Hematopoietic multipotent progenitor cell treated with erythropoietin and hydrocortisone succinate and interleukin-3 and kit ligand, for 4 days (in vitro differentiated cells): Measurements from ENCODE around the gene EIF3C.
"Not testable (repeated sequence)": the region's sequence is repeated elsewhere in the genome, so short reads cannot be mapped to it uniquely, and the experiment has no call there.

Source experiments
- DNase-seq: peaks from one replicate; pipeline ENCODE4 v3.0.0-alpha.2; 2015

The EIF3C gene, protein sequence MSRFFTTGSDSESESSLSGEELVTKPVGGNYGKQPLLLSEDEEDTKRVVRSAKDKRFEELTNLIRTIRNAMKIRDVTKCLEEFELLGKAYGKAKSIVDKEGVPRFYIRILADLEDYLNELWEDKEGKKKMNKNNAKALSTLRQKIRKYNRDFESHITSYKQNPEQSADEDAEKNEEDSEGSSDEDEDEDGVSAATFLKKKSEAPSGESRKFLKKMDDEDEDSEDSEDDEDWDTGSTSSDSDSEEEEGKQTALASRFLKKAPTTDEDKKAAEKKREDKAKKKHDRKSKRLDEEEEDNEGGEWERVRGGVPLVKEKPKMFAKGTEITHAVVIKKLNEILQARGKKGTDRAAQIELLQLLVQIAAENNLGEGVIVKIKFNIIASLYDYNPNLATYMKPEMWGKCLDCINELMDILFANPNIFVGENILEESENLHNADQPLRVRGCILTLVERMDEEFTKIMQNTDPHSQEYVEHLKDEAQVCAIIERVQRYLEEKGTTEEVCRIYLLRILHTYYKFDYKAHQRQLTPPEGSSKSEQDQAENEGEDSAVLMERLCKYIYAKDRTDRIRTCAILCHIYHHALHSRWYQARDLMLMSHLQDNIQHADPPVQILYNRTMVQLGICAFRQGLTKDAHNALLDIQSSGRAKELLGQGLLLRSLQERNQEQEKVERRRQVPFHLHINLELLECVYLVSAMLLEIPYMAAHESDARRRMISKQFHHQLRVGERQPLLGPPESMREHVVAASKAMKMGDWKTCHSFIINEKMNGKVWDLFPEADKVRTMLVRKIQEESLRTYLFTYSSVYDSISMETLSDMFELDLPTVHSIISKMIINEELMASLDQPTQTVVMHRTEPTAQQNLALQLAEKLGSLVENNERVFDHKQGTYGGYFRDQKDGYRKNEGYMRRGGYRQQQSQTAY

DNA sequence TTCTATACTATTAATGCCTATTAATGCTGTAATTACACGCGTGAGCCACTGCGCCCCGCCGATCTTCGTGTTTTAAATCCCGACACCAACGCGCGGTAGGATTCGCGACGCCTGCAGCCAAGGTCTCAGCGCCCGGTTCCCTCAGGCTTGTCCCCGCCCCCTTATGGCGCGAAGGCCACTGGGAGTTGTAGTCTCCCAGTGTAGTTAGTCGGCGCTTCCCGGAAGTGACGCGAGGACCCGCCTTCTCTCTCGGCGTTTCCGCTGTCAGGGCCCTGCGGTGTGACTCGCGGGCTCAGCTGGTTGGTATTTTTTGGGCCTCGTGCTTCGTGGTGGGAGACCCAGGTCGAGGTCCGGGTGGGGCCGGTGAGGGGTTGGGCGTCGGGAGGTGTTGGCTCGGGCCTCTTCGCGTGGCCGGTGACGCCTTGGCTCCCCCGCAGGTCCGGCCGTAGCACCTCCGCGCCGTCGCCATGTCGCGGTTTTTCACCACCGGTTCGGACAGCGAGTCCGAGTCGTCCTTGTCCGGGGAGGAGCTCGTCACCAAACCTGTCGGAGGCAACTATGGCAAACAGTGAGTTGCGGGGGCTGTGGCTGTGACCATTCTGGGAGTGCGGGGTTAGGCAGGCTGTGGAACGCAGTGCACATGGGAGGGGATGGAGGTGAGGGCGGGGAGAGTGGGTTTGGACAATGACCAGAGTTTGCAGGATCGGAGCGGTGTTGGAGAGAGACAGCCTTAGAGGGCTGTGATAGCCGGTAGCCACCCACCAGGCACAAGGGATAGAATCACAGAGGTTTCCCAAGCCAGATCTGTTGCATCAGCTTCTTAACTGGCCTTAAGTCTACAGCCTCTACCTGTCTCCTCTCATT lies at the start of gene EIF3C:
EIF3C (plus strand) TSS at position 245 of the 864 bp plus-strand sequence; CDS start at position 468, 223 bp downstream.
- DNase-seq = not testable (repeated sequence)

DNA sequence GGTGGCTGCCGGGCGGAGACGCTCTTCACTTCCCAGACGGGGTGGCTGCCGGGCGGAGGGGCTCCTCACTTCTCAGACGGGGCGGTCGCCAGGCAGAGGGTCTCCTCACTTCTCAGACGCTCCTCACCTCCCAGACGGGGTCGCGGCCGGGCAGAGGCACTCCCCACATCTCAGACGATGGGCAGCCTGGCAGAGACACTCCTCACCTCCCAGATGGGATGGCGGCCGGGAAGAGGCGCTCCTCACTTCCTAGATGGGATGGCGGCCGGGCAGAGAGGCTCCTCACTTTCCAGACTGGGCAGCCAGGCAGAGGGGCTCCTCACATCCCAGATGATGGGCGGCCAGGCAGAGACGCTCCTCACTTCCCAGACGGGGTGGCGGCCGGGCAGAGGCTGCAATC lies 45.0 kb upstream of the EIF3C start:
- DNase-seq = not testable (repeated sequence)

DNA sequence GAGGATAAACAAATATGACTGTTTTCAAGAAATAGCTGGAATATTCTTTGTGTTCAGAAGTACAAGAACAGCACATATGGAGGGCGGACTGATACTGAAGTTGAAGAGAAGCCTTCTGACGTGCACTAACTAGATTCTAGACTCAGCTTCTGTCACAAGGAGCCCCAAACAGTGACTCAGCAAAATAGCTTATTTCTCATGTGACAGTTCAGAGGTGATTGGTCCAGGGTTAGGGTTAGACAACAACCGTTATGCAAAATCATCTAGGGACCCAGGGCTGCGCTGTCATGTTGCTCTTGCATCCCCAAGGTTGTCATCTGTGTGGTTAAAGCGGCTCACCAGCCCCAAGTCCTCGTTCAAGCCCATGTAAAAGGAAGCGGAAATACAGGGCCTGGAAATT lies 43.8 kb upstream of the EIF3C start:
- not testable (repeated sequence) for DNase-seq

DNA sequence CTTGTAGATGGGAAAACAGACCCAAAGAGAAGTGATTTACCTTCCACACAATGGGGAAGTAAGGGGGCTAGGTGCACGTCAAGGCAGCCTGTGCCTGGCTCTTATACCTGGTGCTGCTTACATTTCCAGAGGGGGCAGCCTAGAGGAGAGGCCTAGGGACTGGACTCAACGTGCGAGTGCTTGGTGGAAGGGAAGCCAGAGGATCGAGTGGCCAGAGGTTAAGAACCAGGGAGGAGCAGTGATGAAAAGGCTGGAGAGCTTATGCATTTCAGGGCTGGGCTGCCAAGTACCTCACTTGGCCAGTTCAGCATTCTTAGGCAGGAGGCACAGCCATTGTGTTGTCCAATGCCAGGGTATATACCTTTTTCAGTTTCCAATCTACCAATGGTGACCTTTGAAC lies 43.1 kb upstream of the EIF3C start:
- DNase-seq = not testable (repeated sequence)

DNA sequence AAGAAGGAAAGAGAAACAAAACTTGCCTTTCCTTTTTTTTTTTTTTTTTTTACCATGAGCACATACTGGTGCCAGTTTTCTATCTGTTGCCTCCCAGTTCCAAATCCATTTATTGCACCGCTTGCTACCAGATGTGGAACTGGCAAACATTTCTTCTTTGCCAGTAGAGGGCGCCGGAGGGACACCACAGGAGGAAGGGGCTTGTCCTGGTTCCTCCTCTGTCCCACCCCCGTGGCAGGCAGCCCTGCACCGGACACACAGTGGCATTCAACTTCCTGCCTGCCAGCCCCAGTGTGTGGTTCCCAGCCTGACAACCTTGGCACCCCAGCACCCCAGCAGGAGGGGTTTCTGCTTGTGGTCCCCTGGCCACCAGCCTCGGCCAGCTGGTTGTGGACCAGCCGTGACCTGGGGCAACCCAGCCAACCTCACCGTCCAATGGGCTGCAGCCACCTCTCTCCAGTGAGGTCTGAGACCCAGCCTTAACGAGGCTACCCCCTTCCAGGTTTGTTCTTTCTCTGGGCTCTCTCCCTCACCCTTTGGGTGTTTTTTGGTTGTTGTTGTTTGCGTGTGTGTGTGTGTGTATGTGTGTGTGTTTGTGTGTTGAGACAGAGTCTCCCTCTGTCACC lies 22.8 kb upstream of the EIF3C start:
- not testable (repeated sequence) for DNase-seq

DNA sequence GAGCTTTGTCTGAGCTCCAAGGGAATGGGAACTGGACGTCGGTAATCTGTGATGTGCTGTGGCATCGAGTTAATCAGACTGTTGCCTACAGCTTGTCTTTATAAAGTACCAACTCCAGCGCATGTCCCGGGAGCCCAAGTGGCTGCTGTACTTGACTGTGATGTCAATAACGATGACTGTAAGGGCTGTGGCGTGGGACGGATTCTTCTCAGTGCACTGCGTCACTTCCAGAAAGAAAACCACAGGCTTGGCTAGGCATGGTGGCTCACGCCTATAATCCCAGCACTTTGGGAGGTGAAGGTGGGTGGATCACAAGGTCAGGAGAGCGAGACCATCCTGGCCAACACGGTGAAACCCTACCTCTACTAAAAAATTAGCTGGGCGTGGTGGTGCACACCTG lies 21.8 kb upstream of the EIF3C start:
- not testable (repeated sequence) for DNase-seq

DNA sequence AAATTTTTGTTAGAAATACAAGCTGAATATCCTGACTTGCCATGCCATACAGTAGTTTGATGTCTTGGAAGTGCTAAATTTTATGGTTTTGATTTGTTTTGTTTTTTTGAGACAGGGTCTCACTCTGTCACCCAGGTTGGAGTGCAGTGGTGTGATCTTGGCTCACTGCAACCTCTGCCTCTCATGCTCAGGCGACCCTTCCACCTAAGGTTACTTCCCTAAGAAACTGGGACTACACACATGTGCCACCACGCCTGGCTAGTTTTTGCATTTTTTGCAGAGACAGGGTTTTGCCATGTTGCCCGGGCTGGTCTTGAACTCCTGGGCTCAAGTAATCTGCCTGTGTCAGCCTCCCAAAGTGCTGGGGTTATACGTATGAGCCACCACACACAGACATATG lies 19.5 kb upstream of the EIF3C start:
- not testable (repeated sequence) for DNase-seq

DNA sequence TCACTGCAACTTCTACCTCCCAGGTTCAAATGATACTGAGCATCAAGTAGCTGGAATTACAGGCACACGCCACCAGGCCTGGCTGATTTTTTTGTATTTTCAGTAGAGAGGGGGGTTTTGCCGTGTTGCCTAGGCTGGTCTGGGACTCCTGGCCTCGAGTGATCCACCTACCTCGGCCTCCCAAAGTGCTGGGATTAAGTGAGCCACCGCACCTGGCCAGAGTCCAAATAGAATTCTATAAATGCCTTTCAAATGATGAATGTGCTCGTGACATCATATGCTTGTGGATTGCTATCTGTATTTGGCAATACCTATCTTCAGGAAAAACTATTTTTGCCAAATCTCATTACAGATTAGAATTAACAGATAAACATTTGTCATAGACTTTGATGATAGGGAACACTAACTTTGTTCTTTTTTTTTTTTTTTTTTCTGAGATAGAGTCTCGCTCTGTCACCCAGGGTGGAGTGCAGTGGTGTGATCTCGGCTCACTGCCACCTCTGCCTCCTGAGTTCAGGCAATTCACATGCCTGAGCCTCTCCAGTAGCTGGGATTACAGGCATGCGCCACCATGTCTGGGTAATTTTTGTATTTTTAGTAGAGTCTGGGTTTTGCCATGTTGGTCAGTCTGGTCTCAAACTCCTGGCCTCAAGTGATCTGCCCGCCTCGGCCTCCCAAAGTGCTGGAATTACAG lies 17.9 kb upstream of the EIF3C start:
- DNase-seq = not testable (repeated sequence)

DNA sequence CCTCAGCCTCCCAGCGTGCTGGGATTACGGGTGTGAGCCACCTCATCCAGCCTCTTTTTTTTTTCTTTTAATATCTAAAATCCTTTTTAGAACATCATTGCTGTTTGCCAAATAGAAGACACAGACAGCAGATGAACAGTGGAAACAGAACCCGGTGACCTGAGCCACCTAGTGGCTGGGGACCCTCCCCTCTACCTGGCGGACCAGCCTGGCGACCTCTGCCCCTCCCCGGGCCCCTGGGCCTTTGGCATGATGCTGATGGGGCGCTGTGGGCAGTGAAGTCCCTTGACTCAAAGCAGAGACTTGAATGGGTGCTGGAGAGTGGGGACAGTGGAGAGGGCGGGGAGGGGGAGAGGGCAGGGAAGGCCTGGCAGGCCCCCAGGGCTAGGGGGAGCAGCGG lies 11.5 kb upstream of the EIF3C start:
- not testable (repeated sequence) for DNase-seq

DNA sequence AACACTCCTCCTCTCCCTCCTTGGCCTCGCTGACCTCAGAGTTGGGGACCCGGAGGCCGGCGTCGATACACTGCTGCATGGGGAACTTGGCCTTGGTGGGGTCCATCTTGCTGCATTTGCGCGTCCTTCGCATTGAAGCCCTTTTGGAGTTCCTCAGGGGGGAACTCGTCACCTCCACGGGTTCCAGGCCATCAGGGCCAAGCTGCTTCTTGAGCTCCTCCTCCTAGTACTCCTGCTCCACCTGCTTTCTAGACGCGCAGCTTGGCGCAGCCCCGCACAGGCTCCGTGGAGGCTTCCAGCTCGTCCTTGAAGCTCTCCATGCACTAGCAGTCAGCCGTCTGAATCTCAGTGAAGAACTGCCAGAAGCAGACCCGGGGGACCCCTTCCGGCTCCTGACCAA lies 10.9 kb upstream of the EIF3C start:
- not testable (repeated sequence) for DNase-seq

DNA sequence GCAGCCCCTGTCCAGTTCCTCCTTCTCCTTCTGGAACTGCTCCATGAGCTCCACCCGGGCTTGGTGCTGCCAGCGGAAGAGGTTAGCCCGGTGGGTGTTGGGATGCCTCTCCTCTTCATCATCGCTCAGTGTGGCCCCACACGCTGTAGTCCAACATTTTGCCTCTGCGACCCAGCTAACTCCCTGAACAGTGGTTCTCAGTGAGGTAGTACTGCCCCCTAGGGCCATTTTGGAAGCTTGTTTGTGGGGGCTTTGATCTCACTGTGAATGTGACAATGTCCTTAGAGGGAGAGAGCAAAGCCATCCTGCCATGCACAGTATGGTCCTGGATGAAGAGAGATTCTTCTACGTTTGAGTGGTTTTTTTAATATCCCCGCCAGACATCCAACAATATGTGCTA lies 9.9 kb upstream of the EIF3C start:
- not testable (repeated sequence) for DNase-seq

DNA sequence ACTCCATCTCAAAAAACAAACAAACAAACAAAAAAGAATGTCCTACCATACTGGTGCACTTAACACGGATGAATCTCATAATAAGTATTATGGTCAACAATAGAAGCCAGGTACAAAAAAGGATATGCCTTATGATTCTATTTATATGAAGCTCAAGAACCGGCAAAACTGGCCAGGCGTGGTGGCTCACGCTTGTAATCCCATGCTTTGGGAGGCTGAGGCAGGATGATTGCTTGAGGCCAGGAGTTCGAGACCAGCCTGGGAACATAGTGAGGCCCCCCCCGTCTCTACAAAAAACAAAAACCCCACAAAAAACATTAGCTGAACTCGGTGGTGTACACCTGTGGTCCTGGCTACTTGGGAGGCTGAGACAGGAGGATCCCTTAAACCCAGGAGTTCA lies 7.0 kb upstream of the EIF3C start:
- DNase-seq = not testable (repeated sequence)

DNA sequence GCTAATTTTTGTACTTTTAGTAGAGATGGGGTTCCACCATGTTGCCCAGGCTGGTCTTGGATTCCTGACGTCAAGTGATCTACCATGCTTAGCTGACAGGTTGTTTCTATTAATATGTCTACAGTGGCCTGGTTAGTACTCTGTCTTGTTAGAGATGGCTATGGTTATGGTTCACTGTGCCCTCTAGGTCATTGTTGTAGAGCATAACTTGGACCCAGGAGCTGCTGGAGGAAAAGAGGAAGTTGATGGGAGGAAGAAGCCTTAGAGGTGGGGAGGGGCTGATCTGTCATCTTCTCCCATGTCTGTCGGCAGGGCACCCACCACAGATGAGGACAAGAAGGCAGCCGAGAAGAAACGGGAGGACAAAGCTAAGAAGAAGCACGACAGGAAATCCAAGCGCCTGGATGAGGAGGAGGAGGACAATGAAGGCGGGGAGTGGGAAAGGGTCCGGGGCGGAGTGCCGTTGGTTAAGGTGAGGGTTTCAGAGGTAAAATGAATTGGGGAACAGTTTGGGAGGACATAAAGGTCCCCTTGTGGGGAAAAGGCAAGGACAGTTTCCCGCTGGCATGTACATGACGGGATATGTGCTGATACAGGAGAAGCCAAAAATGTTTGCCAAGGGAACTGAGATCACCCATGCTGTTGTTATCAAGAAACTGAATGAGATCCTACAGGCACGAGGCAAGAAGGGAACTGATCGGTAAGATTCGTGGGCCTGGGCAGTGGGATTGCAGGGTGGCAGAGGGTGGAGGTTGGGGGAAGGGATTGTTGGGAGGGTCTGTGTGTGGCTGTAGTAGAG lies 11.8 kb downstream of the EIF3C start:
- DNase-seq = not testable (repeated sequence)

DNA sequence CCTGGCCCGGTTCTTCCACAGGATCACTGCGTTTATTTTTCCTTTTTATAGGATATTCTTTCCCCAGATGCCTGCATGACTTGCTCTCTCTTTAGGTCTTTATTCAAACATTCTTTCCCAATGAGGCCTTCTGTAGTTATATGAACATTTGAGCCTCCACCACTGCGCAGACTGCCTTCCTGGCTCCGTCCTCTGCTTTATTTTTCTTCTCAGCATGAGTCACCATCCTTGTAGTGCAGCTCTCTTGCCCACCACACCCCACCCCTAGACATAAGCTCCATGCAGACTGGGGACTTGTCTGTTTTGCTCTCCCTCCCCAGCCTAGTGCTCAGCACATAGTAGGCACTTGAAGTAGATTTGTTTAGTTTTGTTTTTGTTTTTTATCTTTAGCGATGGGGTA lies 20.0 kb downstream of the EIF3C start:
- DNase-seq = not testable (repeated sequence)

DNA sequence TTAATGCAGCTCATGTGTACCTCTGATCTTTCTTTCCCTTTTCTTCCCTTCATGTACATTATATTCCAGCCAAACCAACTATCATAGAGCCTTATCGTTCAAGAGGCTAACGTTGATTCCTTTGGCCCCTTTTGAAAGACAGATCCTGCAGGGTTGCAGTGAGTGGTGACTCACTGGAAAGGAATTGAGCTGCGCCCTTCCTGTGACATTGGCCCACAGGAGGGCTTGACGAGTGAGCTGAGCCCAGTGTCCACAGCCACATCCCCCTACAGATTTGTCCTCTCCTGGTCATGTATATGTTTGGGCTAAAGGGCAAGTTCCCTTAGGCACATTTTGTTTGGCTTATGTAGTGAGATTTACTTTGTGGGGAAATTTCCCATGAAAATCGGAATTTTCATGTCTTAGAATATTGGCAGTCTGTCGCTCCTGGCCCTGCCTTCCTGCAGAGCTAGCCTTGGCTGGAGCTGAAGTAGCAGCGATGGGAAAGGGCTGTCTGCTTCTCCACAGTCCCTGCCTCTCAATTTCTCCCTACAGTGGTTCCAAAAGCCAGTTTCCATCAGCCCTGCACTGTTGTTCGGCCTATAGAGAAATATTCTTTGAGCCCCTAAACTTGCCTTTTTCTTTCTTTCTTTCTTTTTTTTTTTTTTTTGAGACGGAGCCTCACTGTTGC lies 21.3 kb downstream of the EIF3C start:
- not testable (repeated sequence) for DNase-seq

DNA sequence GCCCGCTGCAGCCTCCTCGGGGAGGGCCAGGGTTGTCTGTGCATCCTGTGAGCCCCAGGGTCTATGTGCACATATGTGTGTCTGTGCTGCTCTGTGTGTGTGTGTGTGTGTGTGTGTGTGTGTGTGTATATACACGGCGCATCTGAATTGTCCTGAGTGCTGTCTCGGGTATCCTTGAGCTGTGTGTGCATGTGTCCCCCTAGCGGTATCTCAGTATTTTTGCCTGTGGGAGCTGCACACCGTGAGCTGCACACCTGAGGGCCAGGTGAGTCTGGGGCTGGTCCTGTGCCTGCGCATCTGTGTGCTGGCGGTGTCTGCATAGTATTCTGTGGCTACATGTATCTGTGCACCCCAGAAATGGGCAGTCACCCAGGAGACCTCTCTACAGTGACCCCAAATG lies 28.5 kb downstream of the EIF3C start:
- DNase-seq = not testable (repeated sequence)

DNA sequence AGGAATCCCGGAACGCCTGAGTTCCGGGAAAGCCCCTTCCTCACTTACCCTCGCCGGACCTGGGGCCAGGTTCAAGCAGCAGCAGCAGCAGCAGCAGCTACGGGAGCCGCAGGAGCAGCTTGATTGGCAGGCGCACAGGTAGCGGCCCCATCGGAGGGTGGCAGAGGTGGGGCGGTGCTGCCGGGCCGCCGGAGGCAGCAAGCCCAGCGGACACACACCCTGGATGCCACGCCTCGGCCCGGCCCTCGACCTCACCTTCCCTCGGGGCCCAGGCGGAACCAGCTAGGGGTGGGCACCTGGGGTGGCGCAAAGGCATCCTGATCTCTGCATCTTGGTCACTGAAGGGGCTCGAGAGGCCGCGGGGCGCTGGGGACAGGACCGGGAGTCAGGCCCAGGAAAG lies 29.4 kb downstream of the EIF3C start:
- not testable (repeated sequence) for DNase-seq

DNA sequence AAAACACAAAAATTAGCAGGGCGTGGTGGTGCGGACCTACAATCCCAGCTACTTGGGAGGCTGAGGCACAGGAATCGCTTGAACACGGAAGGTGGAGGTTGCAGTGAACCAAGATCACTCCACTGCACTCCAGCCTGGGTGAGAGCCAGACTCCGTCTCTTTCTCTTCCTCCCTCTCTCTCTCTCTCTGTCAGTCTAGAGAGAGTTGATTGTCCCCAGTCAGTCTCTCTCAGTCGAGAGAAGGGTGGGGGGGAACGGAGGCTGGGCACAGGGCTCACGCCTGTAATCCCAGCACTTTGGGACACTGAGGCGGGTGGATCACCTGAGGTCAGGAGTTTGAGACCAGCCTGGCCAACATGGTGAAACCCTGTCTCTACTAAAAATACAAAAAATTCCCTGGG lies 30.0 kb downstream of the EIF3C start:
- DNase-seq = not testable (repeated sequence)

DNA sequence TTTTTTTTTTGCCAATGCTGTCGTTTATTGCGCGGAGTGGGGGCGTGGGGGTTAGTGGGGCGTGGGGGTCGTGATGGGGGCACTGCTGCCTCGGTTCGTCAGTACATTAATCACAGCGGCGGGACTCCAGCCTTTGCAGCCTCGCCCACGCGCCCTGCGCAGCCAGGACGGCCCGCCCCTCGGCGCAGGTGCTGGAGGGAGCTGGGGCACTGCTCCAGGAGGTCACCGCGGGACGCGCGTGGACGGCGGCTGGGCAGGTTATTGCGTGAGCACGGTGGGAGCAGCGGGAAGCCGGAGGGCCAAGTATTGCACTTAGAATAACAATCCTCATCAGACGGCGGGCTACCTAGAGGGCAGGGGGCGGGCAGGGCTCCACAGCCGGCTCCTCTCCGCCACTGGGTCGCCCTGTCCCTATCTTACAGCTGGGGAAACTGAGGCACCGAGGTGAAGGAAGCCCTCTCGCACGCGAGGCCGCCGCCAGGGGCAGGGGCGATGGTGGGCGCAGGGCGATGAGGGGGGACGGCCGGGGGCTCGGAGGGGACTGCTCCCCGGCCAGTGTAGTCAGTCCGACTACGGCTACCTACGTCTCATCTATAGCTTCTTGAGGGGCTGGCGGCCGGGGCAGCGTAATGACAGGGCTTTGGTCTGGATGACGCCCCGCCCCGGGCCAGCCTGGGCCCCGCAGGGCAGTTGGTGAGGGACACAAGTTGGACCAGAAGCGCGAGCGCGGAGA lies 35.5 kb downstream of the EIF3C start:
- DNase-seq = not testable (repeated sequence)
